H1 (cell line): ENCODE data around the gene POFUT2. TPM values are rescaled to one million over a fixed set of nuclear protein-coding genes. Genes with fewer than 3 reads are reported as not detected.

ENCODE experiments used
- HDAC6 ChIP-seq: IDR thresholded peaks from one replicate; pipeline ENCODE4 v1.7.1; 2012; ENCODE audit warnings: low read depth, mild to moderate bottlenecking, inconsistent platforms, low read length, moderate library complexity
- polyA plus RNA-seq, 7 experiments: library from polyadenylated mRNA; depleted of rRNA in 3 of 7; stranded (reverse) in 5 of 7; unstranded in 2 of 7; fragments of >200 nt in 5 of 7; fragments of 200-250 nt in 2 of 7; gene quantifications; 1 replicate in 5 of 7; 2 replicates in 1 of 7; 4 replicates in 1 of 7; pipeline versions ENCODE4 v1.2.1 to v1.2.3, GENCODE V29; 2011 to 2013; ENCODE audit warnings: missing spikeins in 2 of 7, mixed read lengths in 2 of 7
- total RNA-seq: library from RNA; stranded (reverse); fragmentation: NEBNext Ultra II Directional; extraction: Animal tissue kit (Norgen Biotek cat#: 25700); gene quantifications from 2 replicates; pipeline ENCODE4 v1.2.1, GENCODE V29; 2021

Gene POFUT2
- total and polyA plus RNA-seq, 2 of the 8 experiments (the other 6 are each of a cell fraction or from before 2014, with no cell fraction given), result 13.7 to 32.1 TPM

GRCh38 chr21:45293220-45293725, 5.6 kb upstream of the POFUT2 start (continued):
- no peak for TF ChIP-seq HDAC6
